D721Med (cell line): ENCODE results near the gene DAZAP2.

ENCODE experiments used
- DNase-seq: peaks from one replicate; pipeline ENCODE4 v3.0.0; 2011; ENCODE audit warnings: low spot score; ENCODE audit not compliant: insufficient read length
- FAIRE-seq: peaks from 2 replicates; lab custom pipeline; 2011; peaks lifted over from hg19 to GRCh38; lab: Jason Lieb, UNC
- CTCF ChIP-seq: IDR thresholded peaks from 2 replicates; pipeline ENCODE4 v1.5.1; 2012; ENCODE audit warnings: mild to moderate bottlenecking, control low read depth; ENCODE audit not compliant: insufficient read depth; ENCODE audit errors: missing control alignments

Gene DAZAP2

GRCh38 chr12:51196547-51196946 is 42.1 kb upstream of the DAZAP2 start:
- FAIRE-seq (no peak), DNase-seq (no peak)
- no peak for TF ChIP-seq CTCF

- no peak for DNase-seq
- no peak for TF ChIP-seq CTCF
- no peak for FAIRE-seq
Measured at GRCh38 chr12:51197736-51198567, 40.7 kb upstream of the DAZAP2 start.

- FAIRE-seq (no peak), DNase-seq (no peak)
- no peak for TF ChIP-seq CTCF
Measured at GRCh38 chr12:51198568-51199365, 39.9 kb upstream of the DAZAP2 start.

GRCh38 chr12:51199366-51199945 is 39.2 kb upstream of the DAZAP2 start:
- no peak for TF ChIP-seq CTCF
- FAIRE-seq = no peak
- no peak for DNase-seq

GRCh38 chr12:51200156-51200555 is 38.5 kb upstream of the DAZAP2 start:
- no peak for FAIRE-seq
- no peak for DNase-seq
- no peak for TF ChIP-seq CTCF

GRCh38 chr12:51200806-51201205 is 37.8 kb upstream of the DAZAP2 start:
- FAIRE-seq (no peak), DNase-seq (no peak)
- no peak for TF ChIP-seq CTCF
